ENCODE data around the gene RBM33.
"Not testable (repeated sequence)": the region's sequence is repeated elsewhere in the genome, so short reads cannot be mapped to it uniquely, and the experiment has no call there.

The RBM33 gene, protein sequence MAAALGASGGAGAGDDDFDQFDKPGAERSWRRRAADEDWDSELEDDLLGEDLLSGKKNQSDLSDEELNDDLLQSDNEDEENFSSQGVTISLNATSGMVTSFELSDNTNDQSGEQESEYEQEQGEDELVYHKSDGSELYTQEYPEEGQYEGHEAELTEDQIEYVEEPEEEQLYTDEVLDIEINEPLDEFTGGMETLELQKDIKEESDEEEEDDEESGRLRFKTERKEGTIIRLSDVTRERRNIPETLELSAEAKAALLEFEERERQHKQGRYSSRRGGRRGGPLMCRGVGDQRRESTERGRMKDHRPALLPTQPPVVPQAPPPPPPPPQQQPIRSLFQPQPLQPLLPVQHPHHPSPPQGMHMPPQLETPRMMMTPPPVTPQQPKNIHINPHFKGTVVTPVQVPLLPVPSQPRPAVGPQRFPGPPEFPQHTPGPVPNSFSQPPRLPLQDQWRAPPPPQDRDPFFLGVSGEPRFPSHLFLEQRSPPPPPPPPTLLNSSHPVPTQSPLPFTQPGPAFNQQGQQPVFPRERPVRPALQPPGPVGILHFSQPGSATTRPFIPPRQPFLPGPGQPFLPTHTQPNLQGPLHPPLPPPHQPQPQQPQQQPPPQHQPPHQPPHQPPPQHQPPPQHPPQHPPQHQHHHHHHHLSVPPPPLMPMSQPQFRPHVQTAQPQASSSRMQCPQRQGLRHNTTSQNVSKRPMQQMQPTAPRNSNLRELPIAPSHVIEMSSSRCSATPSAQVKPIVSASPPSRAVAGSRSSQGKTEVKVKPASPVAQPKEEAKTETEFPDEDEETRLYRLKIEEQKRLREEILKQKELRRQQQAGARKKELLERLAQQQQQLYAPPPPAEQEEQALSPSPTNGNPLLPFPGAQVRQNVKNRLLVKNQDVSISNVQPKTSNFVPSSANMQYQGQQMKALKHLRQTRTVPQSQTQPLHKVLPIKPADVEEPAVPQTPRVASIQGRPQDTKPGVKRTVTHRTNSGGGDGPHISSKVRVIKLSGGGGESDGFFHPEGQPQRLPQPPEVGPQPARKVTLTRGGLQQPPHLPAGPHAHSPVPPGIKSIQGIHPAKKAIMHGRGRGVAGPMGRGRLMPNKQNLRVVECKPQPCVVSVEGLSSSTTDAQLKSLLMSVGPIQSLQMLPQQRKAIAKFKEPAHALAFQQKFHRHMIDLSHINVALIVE

DNA sequence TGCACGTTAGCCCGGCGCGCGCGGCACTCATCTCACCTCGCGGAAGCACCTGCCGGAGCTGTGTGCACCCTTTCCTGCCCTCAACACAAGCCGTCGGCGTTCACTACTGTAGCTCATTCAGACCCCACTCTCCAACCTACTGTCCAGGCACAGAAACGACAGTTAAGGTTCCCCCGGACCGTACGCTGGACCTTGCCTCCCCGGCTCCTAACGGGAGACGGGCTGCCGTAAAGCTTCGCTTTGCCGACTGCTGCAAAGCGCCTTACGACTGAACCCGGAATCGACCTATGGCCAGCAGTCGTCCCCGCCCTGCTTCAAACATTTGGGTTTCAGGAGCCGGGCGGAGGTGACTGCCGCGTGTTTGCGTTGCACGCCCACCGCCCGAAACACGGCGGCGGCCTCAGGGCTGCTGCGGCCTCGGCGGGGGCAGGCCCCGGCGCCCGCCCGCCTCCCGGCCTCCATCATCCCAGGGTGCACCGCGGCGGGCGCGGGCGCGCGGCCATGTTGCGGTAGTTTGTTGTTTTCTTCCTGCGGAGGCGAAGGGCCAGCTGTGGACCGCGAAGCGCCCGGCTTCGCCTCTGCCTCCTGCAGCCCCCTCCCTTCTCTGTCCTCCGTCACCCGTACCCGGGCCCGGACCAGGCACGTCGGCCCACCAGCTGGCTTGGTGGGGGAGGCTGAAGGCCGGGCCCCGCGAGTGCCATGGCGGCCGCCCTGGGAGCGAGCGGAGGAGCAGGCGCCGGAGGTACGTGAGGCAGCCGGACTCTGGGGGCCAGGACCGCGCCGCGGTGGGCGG lies at the start of gene RBM33:
Gene RBM33 (plus strand): TSS at position 484 of the 793 bp plus-strand sequence. CDS start 216 bp downstream, at position 700.
- DNase-seq (ENCODE audit: low read depth, low spot score): peak; percentile 51
- peak within 1 kb of the TSS; percentile 91 for H3K27ac ChIP-seq

DNA sequence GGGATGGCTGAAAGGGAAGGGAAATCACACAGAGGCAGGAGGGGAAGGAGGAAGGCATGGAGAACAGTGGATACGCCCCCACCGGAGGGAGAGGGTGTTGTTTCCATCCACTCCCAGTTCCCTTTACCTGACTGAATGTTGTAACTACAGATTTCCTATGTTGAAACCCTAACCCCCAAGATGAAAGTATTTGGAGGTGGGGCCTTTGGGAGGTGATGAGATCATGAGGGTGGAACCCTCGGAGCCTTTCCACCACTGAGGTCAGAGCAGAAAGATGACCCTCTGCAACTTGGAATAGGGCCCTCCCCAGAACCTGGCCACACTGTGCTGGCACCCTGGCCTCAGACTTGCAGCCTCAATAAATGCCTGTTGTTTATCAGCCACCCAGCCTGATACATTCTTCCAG lies 49.5 kb upstream of the RBM33 start:
- no peak overlapping the region for H3K27ac ChIP-seq
- DNase-seq (ENCODE audit: low read depth, low spot score): no peak

DNA sequence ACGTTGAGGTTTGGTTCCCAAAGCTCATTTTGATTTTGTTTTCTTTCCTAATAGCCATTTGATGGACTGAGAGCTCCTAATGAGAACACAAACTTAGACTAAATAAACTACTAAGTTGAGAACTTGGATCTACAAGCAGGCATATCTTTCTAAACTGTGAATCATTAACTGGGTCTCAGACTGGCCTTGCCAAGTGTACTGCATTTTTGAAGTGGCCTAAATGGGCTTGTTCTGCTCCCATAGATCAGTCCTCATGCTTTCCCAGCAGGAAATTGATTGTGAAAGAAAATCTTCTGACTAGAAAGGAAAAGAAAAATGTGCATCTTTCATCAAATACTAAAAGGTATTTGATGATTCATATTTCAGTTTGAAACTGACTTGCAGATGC lies 46.7 kb upstream of the RBM33 start:
- H3K27ac ChIP-seq: peak overlapping the region; percentile 12
- DNase-seq (ENCODE audit: low read depth, low spot score): no peak

DNA sequence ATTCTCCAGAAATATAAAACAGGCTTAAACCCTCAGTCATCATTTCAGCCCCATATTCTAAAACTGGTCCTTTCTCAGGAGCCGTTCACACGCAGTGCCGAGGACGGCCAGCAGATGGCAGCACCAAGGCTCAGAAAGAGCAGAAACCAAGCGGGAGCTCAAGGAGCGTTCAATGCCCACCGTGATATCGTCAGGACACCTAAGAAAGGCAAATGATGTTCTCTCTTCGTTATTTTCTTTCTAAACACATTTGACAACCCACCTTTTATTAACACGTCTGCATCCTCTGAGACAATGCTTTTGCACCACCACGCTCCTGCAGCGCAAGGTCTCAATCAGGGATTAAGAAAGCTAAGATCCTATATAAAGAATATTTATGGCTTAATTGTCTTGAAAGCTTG lies 45.7 kb upstream of the RBM33 start:
- no peak overlapping the region for H3K27ac ChIP-seq
- no peak for DNase-seq (ENCODE audit: low read depth, low spot score)

DNA sequence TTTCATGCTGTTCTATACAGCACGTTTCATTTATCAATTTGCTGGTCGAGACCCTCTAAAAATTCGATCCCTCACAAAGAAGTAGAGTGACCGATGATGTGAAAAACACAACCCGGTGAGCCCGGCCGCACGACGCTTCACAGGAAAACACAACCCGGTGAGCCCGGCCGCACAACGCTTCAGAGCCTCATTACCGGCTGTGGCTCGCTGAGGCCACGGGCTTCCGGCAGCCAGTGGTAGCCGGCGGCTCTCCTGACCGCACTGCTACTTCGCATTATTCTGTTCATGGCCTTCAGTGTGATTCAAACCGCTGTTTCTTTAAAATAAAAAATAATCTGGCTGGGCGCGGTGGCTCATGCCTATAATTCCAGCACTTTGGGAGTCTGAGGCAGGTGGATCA lies 42.3 kb upstream of the RBM33 start:
- no peak overlapping the region for H3K27ac ChIP-seq
- DNase-seq (ENCODE audit: low read depth, low spot score): no peak

DNA sequence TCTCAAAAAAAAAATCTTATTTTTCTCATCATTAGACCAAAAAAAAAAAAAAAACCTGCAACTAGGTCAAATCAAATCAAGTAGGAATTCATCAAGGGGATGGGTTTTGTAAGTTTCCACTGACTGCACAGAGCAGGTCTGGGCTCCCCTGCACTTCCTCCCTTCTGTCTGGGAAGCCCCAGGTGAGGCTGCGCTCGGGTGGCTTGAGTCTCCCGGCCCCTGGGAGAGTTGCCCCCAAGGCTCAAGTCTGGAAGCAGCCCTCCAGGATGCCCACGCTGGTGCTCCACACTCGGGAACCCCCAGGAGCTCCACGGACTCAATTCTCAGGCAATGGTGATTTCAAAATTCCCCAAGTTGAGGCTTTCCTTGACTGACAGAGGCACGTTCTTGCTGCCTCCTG lies 41.7 kb upstream of the RBM33 start:
- H3K27ac ChIP-seq: no peak overlapping the region

DNA sequence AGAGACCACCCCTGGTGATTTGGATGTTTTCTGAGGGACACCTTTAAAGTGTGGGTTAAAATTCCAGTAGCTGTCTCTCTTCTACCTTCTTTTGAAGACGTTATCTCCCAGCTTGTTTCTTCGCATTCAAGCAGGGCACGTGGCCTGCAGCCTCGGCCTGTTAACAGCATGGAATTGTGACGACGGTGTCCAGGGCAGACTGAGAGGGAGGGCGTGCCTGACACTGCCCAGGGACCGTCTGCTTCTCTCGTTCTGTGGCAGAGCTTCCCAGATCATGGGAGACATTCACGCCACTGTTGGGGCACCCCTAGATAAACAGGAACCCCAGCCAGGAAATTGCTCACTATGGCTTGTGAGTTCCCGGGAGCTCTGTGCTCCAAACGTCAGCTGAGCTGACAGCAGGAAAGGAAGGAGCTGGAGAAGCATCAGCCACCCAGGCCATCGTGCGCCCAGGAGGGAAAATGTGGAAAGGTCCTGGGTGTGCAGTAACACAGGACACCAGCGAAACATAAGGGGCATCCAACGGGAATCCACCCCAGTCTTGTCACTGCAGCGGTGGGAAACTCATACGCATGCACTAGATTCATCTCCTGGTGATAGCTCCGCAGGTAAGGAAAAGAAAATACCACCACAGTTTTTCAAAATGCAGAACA lies 41.1 kb upstream of the RBM33 start:
- DNase-seq (ENCODE audit: low read depth, low spot score): no peak
- no peak overlapping the region for H3K27ac ChIP-seq

More for the DNA sequence above, 41.7 kb upstream of the RBM33 start:
- DNase-seq (ENCODE audit: low read depth, low spot score): no peak

DNA sequence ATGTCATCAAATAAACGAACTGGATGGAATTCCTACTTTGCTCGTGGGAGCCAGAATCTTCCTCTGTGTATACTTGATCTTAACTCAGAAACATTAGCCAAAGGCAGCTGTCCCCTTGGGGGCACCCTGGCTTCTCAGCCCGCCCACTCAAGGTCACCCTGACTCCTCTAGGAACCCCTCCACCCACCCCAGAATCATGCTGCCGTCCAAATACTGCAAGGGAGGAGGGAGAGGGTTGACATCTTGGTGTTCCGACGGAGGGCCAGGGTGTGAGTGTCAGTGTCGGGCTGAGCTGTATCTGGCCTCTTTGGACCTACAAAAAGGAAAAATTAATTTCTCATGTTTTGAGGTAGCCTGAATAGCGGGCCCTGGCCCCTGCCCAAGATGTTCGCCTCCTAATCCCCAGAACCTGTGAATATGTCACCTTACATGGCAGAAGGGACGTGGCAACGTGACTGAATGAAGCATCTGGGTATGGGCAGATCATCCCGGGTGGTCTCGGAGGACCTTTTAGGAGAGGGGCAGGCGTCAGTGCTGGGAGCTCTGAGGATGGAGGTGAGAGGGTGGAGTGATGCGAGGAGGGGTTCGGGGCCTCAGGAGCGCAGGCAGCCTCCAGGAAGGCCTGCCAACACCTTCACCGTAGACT lies 40.5 kb upstream of the RBM33 start:
- no peak overlapping the region for H3K27ac ChIP-seq
- no peak for DNase-seq (ENCODE audit: low read depth, low spot score)

DNA sequence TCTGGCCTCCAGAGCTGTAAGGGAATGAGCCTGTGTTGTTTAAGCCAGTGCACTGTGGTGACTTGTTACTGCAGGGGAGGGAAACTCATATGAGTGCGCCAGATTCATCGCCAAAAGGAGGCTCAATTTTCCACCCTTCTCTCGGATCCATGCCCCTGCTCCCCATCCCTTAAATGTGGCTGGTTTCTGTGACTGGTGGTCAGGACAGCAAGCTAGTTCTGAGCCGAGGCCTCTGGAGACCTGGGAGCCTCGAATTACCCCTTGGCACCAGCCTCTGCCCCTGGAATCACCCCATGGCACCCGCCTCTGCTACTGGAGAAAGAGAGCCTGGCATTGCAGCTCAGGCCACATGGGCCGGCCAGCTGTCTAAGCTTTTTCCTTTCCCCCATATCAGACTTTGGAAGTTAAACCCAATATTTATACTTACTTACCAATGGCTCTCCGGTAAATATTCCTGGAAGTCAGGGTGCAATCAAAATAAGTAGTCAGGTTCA lies 39.9 kb upstream of the RBM33 start:
- DNase-seq (ENCODE audit: low read depth, low spot score): no peak
- no peak overlapping the region for H3K27ac ChIP-seq

DNA sequence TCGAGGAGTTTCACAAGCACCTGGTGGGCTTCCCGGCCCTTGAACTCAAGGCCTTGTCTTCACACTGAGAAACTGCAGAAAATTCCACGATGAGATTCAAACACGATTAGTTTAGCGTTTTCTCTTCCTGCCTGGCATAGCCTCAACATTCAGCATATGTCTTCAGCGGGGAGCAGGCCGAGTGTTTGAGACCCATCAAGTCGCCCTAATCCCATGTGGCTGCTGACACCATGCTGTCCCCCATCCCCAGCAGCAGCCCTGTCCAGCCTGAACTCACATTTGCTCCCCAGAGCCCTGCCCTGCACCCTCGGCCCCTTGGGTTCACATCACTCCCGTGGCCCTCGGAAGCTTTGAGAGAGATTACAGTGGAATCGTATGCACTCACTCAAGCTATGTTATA lies 35.3 kb upstream of the RBM33 start:
- DNase-seq (ENCODE audit: low read depth, low spot score): no peak
- no peak overlapping the region for H3K27ac ChIP-seq

DNA sequence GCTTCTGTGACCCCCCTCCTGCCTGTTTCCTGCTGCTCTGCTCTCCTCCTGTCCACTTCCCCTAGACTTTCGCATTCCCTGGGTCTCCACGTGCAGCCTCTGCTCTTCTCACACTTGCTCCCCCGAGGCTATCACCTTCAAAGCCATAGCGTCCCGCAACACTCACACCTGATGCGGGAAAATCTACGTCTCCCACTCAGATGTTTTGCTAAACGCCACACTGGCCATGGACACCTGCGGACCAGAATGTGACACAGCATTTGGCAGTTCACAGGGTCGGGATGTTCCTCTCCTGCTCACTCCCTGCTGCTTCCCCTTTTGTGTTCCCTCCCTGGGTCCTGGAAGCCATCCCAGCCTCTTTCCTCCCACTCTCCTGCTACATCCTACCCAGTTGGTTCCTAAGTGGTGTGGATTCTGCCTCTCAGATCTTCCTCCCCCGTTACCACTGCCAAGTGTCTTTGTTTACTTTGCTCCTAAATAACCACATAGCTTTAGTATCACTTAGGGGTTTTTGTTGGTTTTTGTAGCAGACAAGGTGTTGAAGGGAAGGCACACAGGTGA lies 33.7 kb upstream of the RBM33 start:
- no peak overlapping the region for H3K27ac ChIP-seq
- no peak for DNase-seq (ENCODE audit: low read depth, low spot score)

DNA sequence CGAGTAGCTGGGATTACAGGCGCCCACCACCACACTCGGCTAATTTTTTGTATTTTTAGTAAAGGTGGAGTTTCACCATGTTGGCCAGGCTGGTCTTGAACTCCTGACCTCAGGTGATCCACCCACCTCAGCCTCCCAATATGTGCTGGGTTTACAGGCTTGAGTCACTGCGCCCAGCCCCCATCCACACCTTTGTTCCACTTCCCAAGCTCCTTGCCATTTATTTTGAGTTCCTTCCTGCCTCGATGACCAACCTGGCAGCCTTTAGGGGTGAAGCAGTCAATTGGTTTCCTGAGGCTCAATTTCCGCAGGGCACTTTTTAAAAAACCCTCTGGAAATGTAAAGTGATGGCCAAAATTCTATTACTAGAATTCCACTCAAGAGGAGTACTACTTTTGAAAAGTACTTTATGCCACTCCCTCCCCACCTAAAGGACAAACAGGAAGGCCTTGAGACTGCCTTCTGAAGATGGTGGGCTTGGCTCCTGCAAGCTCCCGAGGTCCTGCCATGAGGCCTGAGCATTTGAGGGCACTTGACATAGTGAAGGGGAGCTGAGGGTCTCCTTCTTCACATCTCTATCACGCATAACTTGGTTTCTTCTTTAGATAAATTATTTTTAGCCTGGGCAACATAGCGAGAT lies 32.5 kb upstream of the RBM33 start:
- DNase-seq (ENCODE audit: low read depth, low spot score): no peak
- H3K27ac ChIP-seq: no peak overlapping the region

DNA sequence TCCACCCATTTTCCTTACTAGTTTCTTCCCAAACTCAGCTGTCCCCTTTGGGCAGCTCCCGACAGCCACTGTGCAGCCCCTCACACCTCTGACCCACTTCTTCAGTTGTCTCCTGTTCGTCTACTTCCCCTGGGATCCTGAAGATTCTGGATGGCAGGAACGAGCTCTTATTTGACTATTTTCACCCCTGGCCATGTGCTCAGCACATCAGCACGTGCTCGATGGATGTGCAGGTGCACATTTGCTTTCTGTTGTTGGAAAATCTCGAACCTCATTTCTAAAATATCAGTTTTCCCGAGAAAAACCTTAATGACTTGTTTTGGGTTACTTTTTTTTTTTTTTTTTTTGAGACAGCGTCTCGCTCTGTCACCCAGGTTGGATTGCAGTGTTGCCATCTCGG lies 31.8 kb upstream of the RBM33 start:
- H3K27ac ChIP-seq: no peak overlapping the region

DNA sequence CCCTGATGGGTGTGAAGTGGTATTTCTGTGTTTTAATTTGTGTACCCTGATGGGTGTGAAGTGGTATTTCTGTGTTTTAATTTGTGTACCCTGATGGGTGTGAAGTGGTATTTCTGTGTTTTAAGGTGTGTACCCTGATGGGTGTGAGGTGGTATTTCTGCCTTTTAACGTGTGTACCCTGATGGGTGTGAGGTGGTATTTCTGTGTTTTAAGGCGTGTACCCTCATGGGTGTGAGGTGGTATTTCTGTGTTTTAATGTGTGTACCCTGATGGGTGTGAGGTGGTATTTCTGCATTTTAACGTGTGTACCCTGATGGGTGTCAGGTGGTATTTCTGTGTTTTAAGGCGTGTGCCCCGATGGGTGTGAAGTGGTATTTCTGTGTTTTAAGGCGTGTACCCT lies 29.4 kb upstream of the RBM33 start:
- H3K27ac ChIP-seq; DNase-seq (ENCODE audit: low read depth, low spot score): not testable (repeated sequence)

More for the DNA sequence above, 31.8 kb upstream of the RBM33 start:
- DNase-seq (ENCODE audit: low read depth, low spot score): no peak

DNA sequence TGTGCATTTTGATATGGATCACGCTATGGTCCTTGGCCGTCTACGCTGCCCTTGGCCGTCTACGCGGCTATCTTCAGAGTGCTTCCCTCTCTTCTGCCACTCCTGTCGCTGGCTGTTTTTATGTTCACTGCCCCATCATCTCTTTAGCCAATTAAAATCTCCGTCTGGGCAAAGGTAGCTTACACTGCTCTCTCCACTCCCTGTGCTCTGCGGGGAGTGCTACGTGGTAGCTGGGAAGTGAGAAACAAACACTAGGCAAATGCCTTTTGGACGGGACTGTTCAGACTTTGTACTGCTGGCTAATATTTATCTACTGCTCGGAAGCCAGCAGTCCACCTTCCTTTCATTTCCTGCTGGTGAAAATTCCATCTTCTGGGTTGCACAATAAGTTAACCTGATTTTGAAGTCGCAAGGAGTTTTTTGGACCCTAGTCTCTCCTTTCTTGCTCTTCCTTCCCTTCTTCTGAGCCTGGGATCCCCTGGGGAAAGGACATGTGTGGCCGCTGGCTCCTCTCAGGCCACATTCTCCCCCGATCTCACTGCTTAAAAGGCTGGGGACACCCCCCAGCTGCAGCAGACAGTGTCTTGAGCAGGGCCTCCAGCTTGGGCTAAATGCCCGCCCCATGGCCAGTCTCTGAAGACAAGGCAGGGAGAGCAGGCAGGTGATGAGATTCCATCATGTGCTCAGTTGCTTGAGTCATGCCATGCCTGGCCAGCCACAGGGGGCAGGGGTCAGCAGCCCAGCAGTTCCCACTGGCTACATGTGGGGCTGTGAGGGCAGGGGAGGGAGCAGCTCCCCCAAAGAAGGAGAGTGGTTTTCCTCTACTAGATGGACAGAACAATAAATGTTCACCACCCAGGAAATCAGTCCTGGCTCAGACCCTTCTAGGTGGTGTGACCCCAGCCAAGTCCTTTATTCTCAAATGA lies 25.5 kb upstream of the RBM33 start:
- DNase-seq (ENCODE audit: low read depth, low spot score): no peak

DNA sequence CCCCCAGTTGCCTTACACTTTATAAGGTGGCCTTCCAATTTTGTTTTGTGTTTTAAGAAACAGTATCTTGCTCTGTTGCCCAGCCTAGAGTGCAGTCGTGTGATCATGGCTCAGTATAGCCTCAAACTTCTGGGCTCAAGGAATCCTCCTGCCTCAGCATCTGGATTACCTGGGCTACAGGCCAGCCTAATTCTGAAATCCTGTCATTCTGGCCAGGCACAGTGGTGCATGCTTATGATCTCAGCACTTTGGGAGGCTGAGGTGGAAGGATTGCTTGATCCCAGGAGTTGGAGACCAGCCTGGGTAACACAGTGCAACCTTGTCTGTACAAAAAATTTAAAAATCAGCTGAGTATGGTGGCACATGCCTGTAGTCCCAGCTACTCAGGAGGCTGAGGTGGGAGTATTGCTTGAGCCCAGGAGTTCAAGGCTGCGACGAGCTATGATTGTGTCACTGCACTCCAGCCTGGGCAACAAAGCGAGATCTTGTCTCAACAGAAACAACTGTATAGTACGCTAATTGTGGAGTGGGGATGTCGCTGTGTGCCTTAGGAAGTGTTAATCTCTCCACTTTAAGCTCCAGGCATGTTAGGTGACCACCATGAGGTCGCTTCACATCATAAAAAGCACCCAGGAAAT lies 24.7 kb upstream of the RBM33 start:
- DNase-seq (ENCODE audit: low read depth, low spot score): no peak
- H3K27ac ChIP-seq: no peak overlapping the region

More for the DNA sequence above, 25.5 kb upstream of the RBM33 start:
- no peak overlapping the region for H3K27ac ChIP-seq

All from epithelial cell of prostate (primary cell).